ENCODE data around the gene KPNA6.

DNA sequence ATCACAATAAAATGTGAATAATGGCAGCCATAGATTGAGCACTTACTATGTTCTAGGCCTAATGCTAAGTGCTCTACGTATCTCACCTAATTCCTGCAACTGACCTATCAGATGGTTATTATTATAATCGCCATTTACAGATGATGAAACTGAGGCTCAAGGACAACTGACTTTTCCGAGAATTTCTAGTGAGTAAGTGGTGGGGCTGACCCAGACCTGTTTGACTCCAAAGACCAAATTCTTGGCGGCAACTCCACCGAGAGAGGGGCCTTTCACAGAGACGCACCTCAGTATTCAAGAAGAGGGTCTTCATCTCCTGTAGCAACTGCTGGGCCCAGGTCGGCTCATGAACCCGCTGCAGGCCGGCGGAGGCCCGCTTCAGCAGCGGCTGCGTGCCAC lies 113.7 kb downstream of the KPNA6 start:
- TF ChIP-seq, protein P1, sequence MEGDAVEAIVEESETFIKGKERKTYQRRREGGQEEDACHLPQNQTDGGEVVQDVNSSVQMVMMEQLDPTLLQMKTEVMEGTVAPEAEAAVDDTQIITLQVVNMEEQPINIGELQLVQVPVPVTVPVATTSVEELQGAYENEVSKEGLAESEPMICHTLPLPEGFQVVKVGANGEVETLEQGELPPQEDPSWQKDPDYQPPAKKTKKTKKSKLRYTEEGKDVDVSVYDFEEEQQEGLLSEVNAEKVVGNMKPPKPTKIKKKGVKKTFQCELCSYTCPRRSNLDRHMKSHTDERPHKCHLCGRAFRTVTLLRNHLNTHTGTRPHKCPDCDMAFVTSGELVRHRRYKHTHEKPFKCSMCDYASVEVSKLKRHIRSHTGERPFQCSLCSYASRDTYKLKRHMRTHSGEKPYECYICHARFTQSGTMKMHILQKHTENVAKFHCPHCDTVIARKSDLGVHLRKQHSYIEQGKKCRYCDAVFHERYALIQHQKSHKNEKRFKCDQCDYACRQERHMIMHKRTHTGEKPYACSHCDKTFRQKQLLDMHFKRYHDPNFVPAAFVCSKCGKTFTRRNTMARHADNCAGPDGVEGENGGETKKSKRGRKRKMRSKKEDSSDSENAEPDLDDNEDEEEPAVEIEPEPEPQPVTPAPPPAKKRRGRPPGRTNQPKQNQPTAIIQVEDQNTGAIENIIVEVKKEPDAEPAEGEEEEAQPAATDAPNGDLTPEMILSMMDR (IDR thresholded peaks at IDR 0.05), result no peak
- no peak for TF ChIP-seq POLR2A (IDR thresholded peaks at IDR 0.05)

Data from breast epithelium (tissue), 3 donors.